ENCODE results near the gene PNLIPRP3.

Gene PNLIPRP3

DNA sequence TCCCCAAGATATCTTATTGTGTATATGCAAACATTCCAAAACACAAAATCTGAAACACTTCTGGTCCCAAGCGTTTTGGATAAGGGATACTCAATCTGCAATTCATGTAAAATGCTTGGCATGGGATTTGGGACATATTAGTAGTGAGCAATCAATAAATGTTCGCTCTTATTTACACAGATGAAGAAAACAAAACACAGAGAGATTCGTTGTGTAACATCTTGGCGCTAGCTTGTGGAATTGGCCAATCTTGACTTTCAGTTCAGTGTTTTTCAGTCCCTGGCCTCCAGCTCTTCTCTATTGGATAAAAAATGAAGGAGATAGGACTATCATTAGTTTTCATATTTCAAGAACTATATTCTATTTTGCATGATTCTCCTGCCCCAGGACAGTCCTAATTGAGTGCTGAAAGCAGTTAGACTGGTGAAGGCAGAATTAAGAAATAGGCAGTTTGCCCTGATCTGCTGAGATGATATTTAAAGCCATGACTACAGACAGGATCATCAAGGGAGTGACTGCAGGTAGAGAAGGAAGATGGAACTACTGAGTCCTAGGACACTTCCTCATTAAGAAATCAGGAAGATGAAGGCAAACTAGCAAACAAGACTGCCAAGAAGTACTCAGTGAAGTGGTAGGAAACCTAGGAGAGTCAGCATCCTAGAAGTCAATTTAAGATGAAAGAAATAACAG lies 1.8 kb downstream of the PNLIPRP3 start:
- Histone ChIP-seq H3K4me1 (ENCODE audit: insufficient read depth, insufficient read length) (no peaks in the 10 kb centered on the region), H3K4me3 (ENCODE audit: insufficient read length, low read depth) (no peak overlapping the region), H3K27me3 (ENCODE audit: insufficient read depth, insufficient read length) (no peaks in the 10 kb centered on the region), H3K9me3 (ENCODE audit: insufficient read depth, low read length) (no peaks in the 10 kb centered on the region), H3K9ac (ENCODE audit: insufficient read length, low read depth) (no peak overlapping the region), H3K36me3 (ENCODE audit: insufficient read depth, insufficient read length, low read length) (no peaks in the 10 kb centered on the region)
- TF ChIP-seq ZNF274 (IDR thresholded peaks at IDR 0.05; ENCODE audit: low read depth, low read length) = no peak
- TF ChIP-seq SUZ12 (IDR thresholded peaks at IDR 0.05; ENCODE audit: extremely low read depth, insufficient read depth, insufficient read length) = no peak
- no peak for TF ChIP-seq YY1 (IDR thresholded peaks at IDR 0.05; ENCODE audit: insufficient read depth, insufficient read length)
- no peak for DNase-seq (ENCODE audit: low read depth, low spot score)

DNA sequence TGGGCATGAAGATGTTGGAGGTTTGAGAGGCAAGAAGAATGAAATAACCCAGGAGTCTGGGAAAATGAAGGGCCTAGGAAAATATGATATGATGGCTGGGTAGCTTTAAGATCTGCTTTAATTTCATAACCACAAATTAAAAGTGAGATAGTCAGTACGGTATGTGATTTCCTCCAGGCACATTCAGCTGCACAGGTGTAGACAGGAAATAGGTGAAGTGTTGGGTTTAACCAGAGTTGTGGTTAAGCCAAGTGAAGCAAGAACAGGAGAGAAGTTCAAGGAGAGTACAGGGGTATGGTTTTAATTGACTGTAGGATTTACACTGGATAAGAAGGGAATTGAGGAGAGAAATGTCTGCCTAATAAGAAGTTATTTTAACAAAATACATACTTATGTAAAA lies 2.6 kb downstream of the PNLIPRP3 start:
- TF ChIP-seq ZNF274 (IDR thresholded peaks at IDR 0.05; ENCODE audit: low read depth, low read length) (no peak), SUZ12 (IDR thresholded peaks at IDR 0.05; ENCODE audit: extremely low read depth, insufficient read depth, insufficient read length) (no peak), YY1 (IDR thresholded peaks at IDR 0.05; ENCODE audit: insufficient read depth, insufficient read length) (no peak)

DNA sequence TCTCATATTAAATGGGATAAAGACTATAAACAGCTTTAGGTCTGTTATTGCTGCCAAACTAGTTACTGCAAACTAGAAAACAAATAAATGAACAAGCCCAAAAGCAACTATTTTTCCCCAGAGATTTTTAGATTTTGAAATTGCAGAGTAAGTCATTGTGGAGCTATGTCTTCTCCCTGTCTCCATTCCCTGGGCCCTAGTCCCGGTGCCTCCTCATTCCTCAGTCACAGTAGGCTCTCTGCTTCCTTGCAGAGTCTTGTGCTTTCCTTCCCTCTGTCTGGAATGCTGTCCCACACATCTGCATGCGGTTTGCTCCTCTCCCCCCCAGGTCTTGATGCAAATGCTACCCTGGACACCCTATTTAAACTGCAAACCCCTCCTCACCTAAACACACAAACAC lies 4.0 kb downstream of the PNLIPRP3 start:
- no peaks in the 10 kb centered on the region for H3K4me1 ChIP-seq (ENCODE audit: insufficient read depth, insufficient read length)
- no peak overlapping the region for H3K4me3 ChIP-seq (ENCODE audit: insufficient read length, low read depth)
- H3K9ac ChIP-seq (ENCODE audit: insufficient read length, low read depth) = no peak overlapping the region
- H3K36me3 ChIP-seq (ENCODE audit: insufficient read depth, insufficient read length, low read length) = no peaks in the 10 kb centered on the region
- DNase-seq (ENCODE audit: low read depth, low spot score) = no peak
- H3K9me3 ChIP-seq (ENCODE audit: insufficient read depth, low read length) = no peaks in the 10 kb centered on the region
- no peaks in the 10 kb centered on the region for H3K27me3 ChIP-seq (ENCODE audit: insufficient read depth, insufficient read length)
- TF ChIP-seq SUZ12 (IDR thresholded peaks at IDR 0.05; ENCODE audit: extremely low read depth, insufficient read depth, insufficient read length) = no peak
- no peak for TF ChIP-seq YY1 (IDR thresholded peaks at IDR 0.05; ENCODE audit: insufficient read depth, insufficient read length)
- TF ChIP-seq ZNF274 (IDR thresholded peaks at IDR 0.05; ENCODE audit: low read depth, low read length) = no peak

More for the DNA sequence above, 2.6 kb downstream of the PNLIPRP3 start:
- H3K9ac ChIP-seq (ENCODE audit: insufficient read length, low read depth) = no peak overlapping the region
- H3K9me3 ChIP-seq (ENCODE audit: insufficient read depth, low read length) = no peaks in the 10 kb centered on the region
- H3K36me3 ChIP-seq (ENCODE audit: insufficient read depth, insufficient read length, low read length) = no peaks in the 10 kb centered on the region
- DNase-seq (ENCODE audit: low read depth, low spot score) = no peak
- H3K4me1 ChIP-seq (ENCODE audit: insufficient read depth, insufficient read length) = no peaks in the 10 kb centered on the region
- no peaks in the 10 kb centered on the region for H3K27me3 ChIP-seq (ENCODE audit: insufficient read depth, insufficient read length)
- H3K4me3 ChIP-seq (ENCODE audit: insufficient read length, low read depth) = no peak overlapping the region

DNA sequence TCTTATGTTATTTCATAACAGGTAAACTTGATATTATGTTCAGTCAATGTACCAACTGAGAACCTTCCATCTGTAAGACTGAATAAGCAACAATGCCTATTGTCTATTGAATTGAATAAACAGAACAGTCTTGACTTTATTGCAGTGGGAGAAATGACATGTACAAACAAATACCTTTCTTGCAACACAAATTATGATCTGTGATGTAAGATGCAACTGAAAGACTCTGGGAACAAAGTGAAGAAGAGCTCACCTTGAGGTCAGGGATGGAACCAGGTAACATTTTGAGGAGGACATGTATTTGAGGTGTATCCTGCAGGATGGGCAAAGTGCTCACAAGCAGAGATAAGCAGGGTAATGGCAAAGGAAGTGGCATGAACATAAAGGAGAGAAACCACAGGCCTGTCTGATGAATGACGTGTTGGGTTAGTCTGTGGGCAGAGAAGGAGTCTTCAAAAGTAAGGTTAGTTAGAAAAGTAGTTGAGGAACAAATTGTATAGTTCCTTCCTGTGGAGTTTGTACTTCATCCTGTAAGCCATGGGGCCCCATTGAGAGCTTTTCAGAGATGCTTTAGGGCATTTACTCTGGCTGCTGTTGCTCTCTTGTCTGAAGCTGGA lies 9.5 kb downstream of the PNLIPRP3 start:
- Histone ChIP-seq H3K4me3 (ENCODE audit: insufficient read length, low read depth) (no peak overlapping the region), H3K9ac (ENCODE audit: insufficient read length, low read depth) (no peak overlapping the region), H3K36me3 (ENCODE audit: insufficient read depth, insufficient read length, low read length) (no peaks in the 10 kb centered on the region), H3K4me1 (ENCODE audit: insufficient read depth, insufficient read length) (no peaks in the 10 kb centered on the region), H3K27me3 (ENCODE audit: insufficient read depth, insufficient read length) (no peaks in the 10 kb centered on the region), H3K9me3 (ENCODE audit: insufficient read depth, low read length) (no peaks in the 10 kb centered on the region)
- DNase-seq (ENCODE audit: low read depth, low spot score) = no peak
- TF ChIP-seq SUZ12 (IDR thresholded peaks at IDR 0.05; ENCODE audit: extremely low read depth, insufficient read depth, insufficient read length) (no peak), YY1 (IDR thresholded peaks at IDR 0.05; ENCODE audit: insufficient read depth, insufficient read length) (no peak), ZNF274 (IDR thresholded peaks at IDR 0.05; ENCODE audit: low read depth, low read length) (no peak)

DNA sequence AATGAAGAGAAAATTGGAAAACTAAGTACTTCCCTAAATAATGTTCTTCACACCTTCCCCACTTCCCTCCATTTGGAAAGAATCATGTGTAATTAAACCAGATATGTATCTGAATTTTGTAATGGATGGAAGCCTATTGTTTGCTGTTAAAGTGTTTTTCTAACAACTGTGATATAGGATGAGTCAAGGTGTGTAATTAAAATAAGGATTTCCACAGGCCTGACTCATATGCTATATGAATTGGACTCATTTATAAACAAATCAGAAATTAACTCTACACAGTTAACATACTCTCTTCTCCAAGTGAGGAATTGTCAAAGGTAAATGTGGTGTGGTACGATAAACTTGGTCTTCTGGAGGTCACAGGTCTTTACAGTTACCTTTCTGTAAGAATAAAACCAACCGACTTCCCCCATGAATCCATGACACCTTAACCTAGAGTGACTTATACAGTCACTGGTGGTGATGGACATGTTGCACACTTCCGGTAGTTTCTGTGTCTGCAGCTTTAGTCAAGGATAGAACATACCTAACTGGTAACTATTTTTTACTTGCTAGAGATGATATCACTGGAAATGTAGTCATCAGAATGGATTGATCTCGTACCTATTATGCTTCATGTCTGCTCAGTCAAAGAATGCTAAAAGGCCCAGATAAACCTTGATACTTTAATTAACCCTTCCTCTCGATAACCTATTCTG lies 12.8 kb downstream of the PNLIPRP3 start:
- Histone ChIP-seq H3K4me3 (ENCODE audit: insufficient read length, low read depth) (no peak overlapping the region), H3K4me1 (ENCODE audit: insufficient read depth, insufficient read length) (no peaks in the 10 kb centered on the region), H3K36me3 (ENCODE audit: insufficient read depth, insufficient read length, low read length) (no peaks in the 10 kb centered on the region), H3K9me3 (ENCODE audit: insufficient read depth, low read length) (no peaks in the 10 kb centered on the region), H3K9ac (ENCODE audit: insufficient read length, low read depth) (no peak overlapping the region), H3K27me3 (ENCODE audit: insufficient read depth, insufficient read length) (no peaks in the 10 kb centered on the region)
- no peak for DNase-seq (ENCODE audit: low read depth, low spot score)
- TF ChIP-seq YY1 (IDR thresholded peaks at IDR 0.05; ENCODE audit: insufficient read depth, insufficient read length) = no peak
- TF ChIP-seq SUZ12 (IDR thresholded peaks at IDR 0.05; ENCODE audit: extremely low read depth, insufficient read depth, insufficient read length) = no peak
- no peak for TF ChIP-seq ZNF274 (IDR thresholded peaks at IDR 0.05; ENCODE audit: low read depth, low read length)

DNA sequence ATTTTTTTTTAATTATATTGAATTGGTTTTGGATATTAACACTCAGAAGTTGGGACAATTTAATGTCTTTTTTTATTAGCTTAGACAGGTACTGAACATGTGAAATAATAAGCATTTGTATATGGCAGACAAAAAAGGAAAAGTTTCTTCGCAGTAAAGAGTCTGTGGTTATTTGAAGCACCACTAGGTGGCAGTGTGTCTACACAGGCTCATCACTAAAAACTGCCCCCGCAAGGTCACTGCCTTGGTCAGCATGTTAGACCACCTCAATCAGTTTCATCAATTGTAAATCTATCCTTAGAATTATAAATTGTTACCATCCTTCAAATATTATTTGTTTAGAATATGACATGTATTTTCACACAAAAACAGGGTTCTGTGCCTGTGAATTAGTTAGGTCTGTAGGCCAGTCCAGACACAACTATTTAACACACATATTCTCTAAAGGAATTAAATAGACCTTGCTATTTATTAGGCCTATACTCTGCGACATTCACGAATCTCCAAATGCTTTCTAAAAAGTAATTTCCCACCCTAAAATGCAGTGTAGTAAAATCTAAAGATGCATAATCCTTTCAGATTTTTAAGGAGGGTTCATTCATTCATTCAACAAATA lies 17.0 kb downstream of the PNLIPRP3 start:
- H3K27me3 ChIP-seq (ENCODE audit: insufficient read depth, insufficient read length) = no peaks in the 10 kb centered on the region
- H3K4me3 ChIP-seq (ENCODE audit: insufficient read length, low read depth) = no peak overlapping the region
- no peaks in the 10 kb centered on the region for H3K4me1 ChIP-seq (ENCODE audit: insufficient read depth, insufficient read length)
- no peak overlapping the region for H3K9ac ChIP-seq (ENCODE audit: insufficient read length, low read depth)
- peak; percentile 35 for DNase-seq (ENCODE audit: low read depth, low spot score)
- no peak for TF ChIP-seq SUZ12 (IDR thresholded peaks at IDR 0.05; ENCODE audit: extremely low read depth, insufficient read depth, insufficient read length)
- no peak for TF ChIP-seq YY1 (IDR thresholded peaks at IDR 0.05; ENCODE audit: insufficient read depth, insufficient read length)
- no peak for TF ChIP-seq ZNF274 (IDR thresholded peaks at IDR 0.05; ENCODE audit: low read depth, low read length)
- no peaks in the 10 kb centered on the region for H3K9me3 ChIP-seq (ENCODE audit: insufficient read depth, low read length)
- no peaks in the 10 kb centered on the region for H3K36me3 ChIP-seq (ENCODE audit: insufficient read depth, insufficient read length, low read length)

DNA sequence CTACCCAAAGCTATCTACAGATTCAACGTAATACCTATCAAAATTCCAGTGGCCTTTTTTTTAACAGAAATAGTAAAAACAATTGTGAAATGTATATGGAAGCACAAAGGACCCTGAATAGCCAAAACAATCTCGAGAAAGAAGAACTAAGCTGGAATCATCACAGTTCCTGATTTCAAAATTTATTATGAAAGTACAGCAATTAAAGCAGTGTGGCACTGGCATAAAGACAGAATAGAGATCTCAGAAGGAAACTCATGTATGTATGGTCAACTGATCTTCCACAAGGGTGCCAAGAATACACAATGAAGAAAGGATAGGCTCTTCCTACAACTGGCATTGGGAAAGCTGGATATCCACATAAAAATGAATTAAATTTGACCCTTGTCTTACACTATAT lies 23.2 kb downstream of the PNLIPRP3 start:
- Histone ChIP-seq H3K4me1 (ENCODE audit: insufficient read depth, insufficient read length) (no peaks in the 10 kb centered on the region), H3K9ac (ENCODE audit: insufficient read length, low read depth) (no peak overlapping the region), H3K27me3 (ENCODE audit: insufficient read depth, insufficient read length) (no peaks in the 10 kb centered on the region), H3K4me3 (ENCODE audit: insufficient read length, low read depth) (no peak overlapping the region), H3K9me3 (ENCODE audit: insufficient read depth, low read length) (peaks cover 12% of the 10 kb centered on the region; the same call in 1 of the 2 replicates), H3K36me3 (ENCODE audit: insufficient read depth, insufficient read length, low read length) (no peaks in the 10 kb centered on the region)
- DNase-seq (ENCODE audit: low read depth, low spot score) = no peak
- TF ChIP-seq ZNF274 (IDR thresholded peaks at IDR 0.05; ENCODE audit: low read depth, low read length) (no peak), SUZ12 (IDR thresholded peaks at IDR 0.05; ENCODE audit: extremely low read depth, insufficient read depth, insufficient read length) (no peak), YY1 (IDR thresholded peaks at IDR 0.05; ENCODE audit: insufficient read depth, insufficient read length) (no peak)
